ENCODE measurements around the gene KCNIP3.

KCNIP3 gene

GRCh38 chr2:95317123-95317500 is 20.0 kb downstream of the KCNIP3 start:
- no peak overlapping the region for H3K27ac ChIP-seq (replicated peaks)

GRCh38 chr2:95317665-95318425 is 20.7 kb downstream of the KCNIP3 start:
- TF ChIP-seq GABPA (IDR thresholded peaks at IDR 0.05; ENCODE audit: low read depth): no peak
- no peak for TF ChIP-seq REST (IDR thresholded peaks at IDR 0.05; ENCODE audit: insufficient replicate concordance, low read depth)
- TF ChIP-seq CTCF (IDR thresholded peaks at IDR 0.05; ENCODE audit: insufficient read depth, low read length): no peak
- TF ChIP-seq POLR2AphosphoS5 (IDR thresholded peaks at IDR 0.05; ENCODE audit: low read depth): no peak
- no peak for TF ChIP-seq SPI1 (IDR thresholded peaks at IDR 0.05; ENCODE audit: borderline replicate concordance, low read depth)
- Histone ChIP-seq H3K27me3 (ENCODE audit: insufficient read depth, poor library complexity, severe bottlenecking) (no peaks in the 10 kb centered on the region), H3K27ac (replicated peaks) (no peak overlapping the region), H3K4me3 (replicated peaks; ENCODE audit: insufficient read depth, low read length) (no peak overlapping the region)
- DNase-seq (ENCODE audit: low read depth in 1 of 2, low spot score in 1 of 2): no peak

More at GRCh38 chr2:95317123-95317500, 20.0 kb downstream of the KCNIP3 start:
- no peak overlapping the region for H3K4me3 ChIP-seq (replicated peaks; ENCODE audit: insufficient read depth, low read length)
- no peak for DNase-seq (ENCODE audit: low read depth in 1 of 2, low spot score in 1 of 2)
- TF ChIP-seq CTCF (IDR thresholded peaks at IDR 0.05; ENCODE audit: insufficient read depth, low read length) (no peak), REST (IDR thresholded peaks at IDR 0.05; ENCODE audit: insufficient replicate concordance, low read depth) (no peak), POLR2AphosphoS5 (IDR thresholded peaks at IDR 0.05; ENCODE audit: low read depth) (no peak), SPI1 (IDR thresholded peaks at IDR 0.05; ENCODE audit: borderline replicate concordance, low read depth) (no peak), GABPA (IDR thresholded peaks at IDR 0.05; ENCODE audit: low read depth) (no peak)
- no peaks in the 10 kb centered on the region for H3K27me3 ChIP-seq (ENCODE audit: insufficient read depth, poor library complexity, severe bottlenecking)

GRCh38 chr2:95318431-95319220 is 21.5 kb downstream of the KCNIP3 start:
- DNase-seq (ENCODE audit: low read depth in 1 of 2, low spot score in 1 of 2): no peak
- TF ChIP-seq REST (IDR thresholded peaks at IDR 0.05; ENCODE audit: insufficient replicate concordance, low read depth) (no peak), SPI1 (IDR thresholded peaks at IDR 0.05; ENCODE audit: borderline replicate concordance, low read depth) (no peak), POLR2AphosphoS5 (IDR thresholded peaks at IDR 0.05; ENCODE audit: low read depth) (no peak), GABPA (IDR thresholded peaks at IDR 0.05; ENCODE audit: low read depth) (no peak), CTCF (IDR thresholded peaks at IDR 0.05; ENCODE audit: insufficient read depth, low read length) (no peak)
- Histone ChIP-seq H3K27me3 (ENCODE audit: insufficient read depth, poor library complexity, severe bottlenecking) (no peaks in the 10 kb centered on the region), H3K4me3 (replicated peaks; ENCODE audit: insufficient read depth, low read length) (no peak overlapping the region), H3K27ac (replicated peaks) (no peak overlapping the region)
